GM18526 (cell line): ENCODE data around the gene AHI1.

Experiments used
- POLR2A ChIP-seq: IDR thresholded peaks from 3 replicates; pipeline ENCODE4 v1.6.1; 2011; ENCODE audit not compliant: insufficient read length; ENCODE audit errors: extremely low read depth

AHI1 gene

GRCh38 chr6:135497412-135498184, at the start of gene AHI1:
TSS of gene AHI1 (minus strand) at chr6:135497740. CDS start at chr6:135492237, 5,503 bp downstream.
- TF ChIP-seq POLR2A, result peak; percentile 81

- no peak for TF ChIP-seq POLR2A
These were observed 49.3 kb upstream of the AHI1 start for GRCh38 chr6:135546680-135547418.

- no peak for TF ChIP-seq POLR2A
These were observed 48.7 kb upstream of the AHI1 start for GRCh38 chr6:135546206-135546605.

GRCh38 chr6:135540207-135540840, 42.8 kb upstream of the AHI1 start:
- no peak for TF ChIP-seq POLR2A

GRCh38 chr6:135537741-135538301, 40.3 kb upstream of the AHI1 start:
- no peak for TF ChIP-seq POLR2A

- no peak for TF ChIP-seq POLR2A
These were observed 38.5 kb upstream of the AHI1 start for GRCh38 chr6:135535989-135536414.

GRCh38 chr6:135534773-135535380, 37.3 kb upstream of the AHI1 start:
- no peak for TF ChIP-seq POLR2A

GRCh38 chr6:135532559-135532958, 35.0 kb upstream of the AHI1 start:
- TF ChIP-seq POLR2A, result no peak

- no peak for TF ChIP-seq POLR2A
These were observed 34.5 kb upstream of the AHI1 start for GRCh38 chr6:135531954-135532490.

- TF ChIP-seq POLR2A, result no peak
These were observed 32.6 kb upstream of the AHI1 start for GRCh38 chr6:135530113-135530512.

GRCh38 chr6:135527960-135528249, 30.4 kb upstream of the AHI1 start:
- TF ChIP-seq POLR2A, result no peak

- no peak for TF ChIP-seq POLR2A
These were observed 29.8 kb upstream of the AHI1 start for GRCh38 chr6:135527116-135527959.

- TF ChIP-seq POLR2A, result no peak
These were observed 28.1 kb upstream of the AHI1 start for GRCh38 chr6:135525594-135525993.
